Spleen (tissue), 7 donors: ENCODE data around the gene LGI2.

Experiments used
- CTCF ChIP-seq, 11 experiments: fragments of 200-600 bp in 7 of 11; fragments of 450-650 bp in 4 of 11; sonication (generic) in 4 of 11; IDR thresholded peaks in 8 of 11; conservative IDR thresholded peaks in 3 of 11; 1 replicate in 7 of 11; 2 replicates in 4 of 11; pipeline versions ENCODE4 v1.4.0 to v1.8.0; 2016 to 2021; ENCODE audit warnings: antibody characterized with exemption in 11 of 11, inconsistent platforms in 4 of 11, mild to moderate bottlenecking in 1 of 11
- POLR2A ChIP-seq, 3 donors: fragments of 450-650 bp; IDR thresholded peaks; one replicate each; pipeline ENCODE4 v1.5.1; 2017; ENCODE audit warnings: antibody characterized with exemption in 3 of 3, mild to moderate bottlenecking in 1 of 3
- POLR2AphosphoS5 ChIP-seq, 3 donors: sonication (generic); formaldehyde crosslinking; IDR thresholded peaks; one replicate each; pipeline ENCODE4 v1.5.1; 2017; ENCODE audit warnings: antibody characterized with exemption in 3 of 3
- donor health status: DM: no; HTN: no; CAD: no; lungs with moderate emphysema.
- donor health status: DM: no; HTN: no; CAD: no.
- donor health status: DM: no; HTN: no; CAD: no.

- TF ChIP-seq POLR2A (IDR thresholded peaks at IDR 0.05) (no peak), CTCF (IDR thresholded peaks at IDR 0.05 in 8 of 11, conservative IDR thresholded peaks at IDR 0.05 in 3 of 11) (no peak), POLR2AphosphoS5 (IDR thresholded peaks at IDR 0.05) (no peak)
These were observed 19.8 kb upstream of the LGI2 start for GRCh38 chr4:25050370-25051078.
